IPS-11a (cell line): ENCODE data around the gene ANGPT4.

Source experiments
- H3K4me3 ChIP-seq: one replicate; pipeline ENCODE4 v1.5.1; 2013; ENCODE audit warnings: low read depth, low read length, control low read depth

The ANGPT4 gene

GRCh38 chr20:940926-941325, 24.8 kb upstream of the ANGPT4 start:
- H3K4me3 ChIP-seq = no peak overlapping the region

GRCh38 chr20:939606-940005, 23.5 kb upstream of the ANGPT4 start:
- no peak overlapping the region for H3K4me3 ChIP-seq

GRCh38 chr20:934186-934840, 18.2 kb upstream of the ANGPT4 start:
- H3K4me3 ChIP-seq = no peak overlapping the region

GRCh38 chr20:933029-933428, 16.9 kb upstream of the ANGPT4 start:
- H3K4me3 ChIP-seq = no peak overlapping the region

GRCh38 chr20:931401-931800, 15.3 kb upstream of the ANGPT4 start:
- no peak overlapping the region for H3K4me3 ChIP-seq

GRCh38 chr20:926670-927069, 10.5 kb upstream of the ANGPT4 start:
- H3K4me3 ChIP-seq = no peak overlapping the region

GRCh38 chr20:925516-925915, 9.4 kb upstream of the ANGPT4 start:
- H3K4me3 ChIP-seq = no peak overlapping the region

- no peak overlapping the region for H3K4me3 ChIP-seq
Observed at GRCh38 chr20:924639-925038, 8.5 kb upstream of the ANGPT4 start.

- no peak overlapping the region for H3K4me3 ChIP-seq
Observed at GRCh38 chr20:922781-923180, 6.6 kb upstream of the ANGPT4 start.

- H3K4me3 ChIP-seq = no peak overlapping the region
Observed at GRCh38 chr20:921068-921467, 4.9 kb upstream of the ANGPT4 start.

- H3K4me3 ChIP-seq = no peak overlapping the region
Observed at GRCh38 chr20:920311-920710, 4.2 kb upstream of the ANGPT4 start.

- H3K4me3 ChIP-seq = no peak overlapping the region
Observed at GRCh38 chr20:919491-919916, 3.4 kb upstream of the ANGPT4 start.

GRCh38 chr20:917416-917815, 1.3 kb upstream of the ANGPT4 start:
- H3K4me3 ChIP-seq = no peak overlapping the region

- no peak overlapping the region for H3K4me3 ChIP-seq
Observed at GRCh38 chr20:916825-917224, 691 bp upstream of the ANGPT4 start.

GRCh38 chr20:914727-915498, 1.2 kb downstream of the ANGPT4 start:
- no peak overlapping the region for H3K4me3 ChIP-seq

- H3K4me3 ChIP-seq = no peak overlapping the region
Observed at GRCh38 chr20:913306-913849, 2.8 kb downstream of the ANGPT4 start.

- H3K4me3 ChIP-seq = no peak overlapping the region
Observed at GRCh38 chr20:911882-912600, 4.1 kb downstream of the ANGPT4 start.

GRCh38 chr20:910870-911770, 5.0 kb downstream of the ANGPT4 start:
- H3K4me3 ChIP-seq = no peak overlapping the region

- no peak overlapping the region for H3K4me3 ChIP-seq
Observed at GRCh38 chr20:910132-910869, 5.8 kb downstream of the ANGPT4 start.

- H3K4me3 ChIP-seq = no peak overlapping the region
Observed at GRCh38 chr20:909641-910040, 6.5 kb downstream of the ANGPT4 start.
